Stimulated activated CD8-positive, alpha-beta memory T cell treated with anti-CD3 and anti-CD28 coated beads, Interleukin-7, amount 100 ng/mL, for 4 hours (primary cell): ENCODE results near the gene TNRC6C.
"Not testable (repeated sequence)": the region's sequence is repeated elsewhere in the genome, so short reads cannot be mapped to it uniquely, and the experiment has no call there.

Source experiments
- DNase-seq, 2 donors: peaks; one replicate each; pipeline ENCODE4 v3.0.0-alpha.2; 2020; ENCODE audit warnings: low read depth in 2 of 2

TNRC6C gene

GRCh38 chr17:77962348-77962747 is 3.8 kb downstream of the TNRC6C start:
- DNase-seq: no peak

GRCh38 chr17:77963441-77963840 is 4.9 kb downstream of the TNRC6C start:
- DNase-seq: no peak

- no peak for DNase-seq
Observed at GRCh38 chr17:77965352-77965751, 6.8 kb downstream of the TNRC6C start.

GRCh38 chr17:77966476-77966875 is 8.0 kb downstream of the TNRC6C start:
- no peak for DNase-seq

- DNase-seq: no peak
Observed at GRCh38 chr17:77968788-77969187, 10.3 kb downstream of the TNRC6C start.

GRCh38 chr17:77972271-77972670 is 13.8 kb downstream of the TNRC6C start:
- not testable (repeated sequence) for DNase-seq

- no peak for DNase-seq
Observed at GRCh38 chr17:77973953-77974352, 15.4 kb downstream of the TNRC6C start.

- DNase-seq: no peak
Observed at GRCh38 chr17:77974396-77974795, 15.9 kb downstream of the TNRC6C start.

GRCh38 chr17:77982430-77982829 is 23.9 kb downstream of the TNRC6C start:
- not testable (repeated sequence) for DNase-seq

- DNase-seq: no peak
Observed at GRCh38 chr17:77990301-77990700, 31.8 kb downstream of the TNRC6C start.

GRCh38 chr17:77993735-77994134 is 35.2 kb downstream of the TNRC6C start:
- DNase-seq: not testable (repeated sequence)

- DNase-seq: no peak
Observed at GRCh38 chr17:77995146-77995852, 36.8 kb downstream of the TNRC6C start.

GRCh38 chr17:77996256-77996655 is 37.8 kb downstream of the TNRC6C start:
- DNase-seq: no peak

- DNase-seq: no peak
Observed at GRCh38 chr17:77999413-78000173, 41.1 kb downstream of the TNRC6C start.

- no peak for DNase-seq
Observed at GRCh38 chr17:78000341-78000740, 41.8 kb downstream of the TNRC6C start.

GRCh38 chr17:78001182-78001581 is 42.7 kb downstream of the TNRC6C start:
- no peak for DNase-seq

GRCh38 chr17:78001612-78002011 is 43.1 kb downstream of the TNRC6C start:
- DNase-seq: no peak

- DNase-seq: no peak
Observed at GRCh38 chr17:78002166-78002565, 43.7 kb downstream of the TNRC6C start.

GRCh38 chr17:78005452-78006171 is 47.1 kb downstream of the TNRC6C start:
- DNase-seq: no peak

- no peak for DNase-seq
Observed at GRCh38 chr17:78006338-78006737, 47.8 kb downstream of the TNRC6C start.

GRCh38 chr17:78007647-78008046 is 49.1 kb downstream of the TNRC6C start:
- DNase-seq: no peak

GRCh38 chr17:78010759-78011158 is 52.3 kb downstream of the TNRC6C start:
- DNase-seq: no peak

- no peak for DNase-seq
Observed at GRCh38 chr17:78012428-78012827, 53.9 kb downstream of the TNRC6C start.
